ENCODE results near the gene USP13. TPM values are rescaled to one million over a fixed set of nuclear protein-coding genes. Genes with fewer than 3 reads are reported as not detected.

USP13 gene
- total and polyA plus RNA-seq, 2 donors from 2014 or later: 3.0 to 9.0 TPM

DNA sequence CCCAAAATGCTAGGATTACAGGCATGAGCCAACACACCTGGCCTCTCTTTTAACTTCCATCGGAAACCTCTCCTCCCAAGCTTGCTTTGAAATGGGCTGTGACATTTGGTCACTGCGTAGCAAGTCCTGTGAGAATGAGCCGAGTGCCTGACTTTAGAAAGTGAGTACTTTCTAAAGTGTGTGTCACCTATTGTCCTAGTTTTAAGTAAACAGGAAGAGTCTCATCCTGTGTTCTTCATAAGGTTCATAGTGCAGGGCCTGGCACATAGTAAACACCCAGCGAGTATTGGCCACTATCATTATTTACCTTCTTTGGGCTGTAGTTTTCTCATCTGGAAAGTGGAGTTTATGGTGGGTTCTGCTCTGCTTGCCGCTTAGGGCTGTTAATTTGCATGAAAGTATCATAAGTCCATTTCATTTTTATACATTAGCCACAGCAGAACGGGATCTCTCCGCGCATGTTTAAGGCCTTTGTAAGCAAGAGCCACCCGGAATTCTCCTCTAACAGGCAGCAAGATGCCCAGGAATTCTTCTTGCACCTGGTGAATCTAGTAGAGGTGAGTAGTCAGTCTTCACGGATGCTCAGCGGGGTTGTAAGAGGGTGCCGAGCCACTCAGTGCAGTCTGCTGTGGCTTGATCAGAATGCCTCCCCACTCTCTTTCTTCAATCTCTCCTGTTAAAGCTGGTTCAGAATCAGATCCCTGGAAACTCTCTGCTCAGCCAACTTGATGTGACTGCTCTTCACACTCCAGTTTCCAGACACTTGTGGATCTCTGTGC is 87.2 kb downstream of the USP13 start:
- no peaks in the 10 kb centered on the region for H3K4me1 ChIP-seq (ENCODE audit: control insufficient read depth in 2 of 3, insufficient read depth in 2 of 3, low read depth in 1 of 3, low read length in 3 of 3)
- H3K27me3 ChIP-seq (ENCODE audit: control insufficient read depth, insufficient read depth, low read length): no peaks in the 10 kb centered on the region
- FAIRE-seq (no peak), DNase-seq (peak in 1 of 5 donors; percentile 3)
- peaks cover 0 to 13% (median 0%) of the 10 kb centered on the region in 3 donors for H3K36me3 ChIP-seq (ENCODE audit: control insufficient read depth in 2 of 3, insufficient read depth in 3 of 3, low read length in 3 of 3)
- H3K9ac ChIP-seq (ENCODE audit: low read length in 3 of 3): no peak overlapping the region
- H3K9me3 ChIP-seq (ENCODE audit: control insufficient read depth in 2 of 3, insufficient read depth in 1 of 3, low read length in 3 of 3): no peaks in the 10 kb centered on the region
- intact Hi-C loops (cut with DNase I): no loop called here
- TF ChIP-seq, protein P1, sequence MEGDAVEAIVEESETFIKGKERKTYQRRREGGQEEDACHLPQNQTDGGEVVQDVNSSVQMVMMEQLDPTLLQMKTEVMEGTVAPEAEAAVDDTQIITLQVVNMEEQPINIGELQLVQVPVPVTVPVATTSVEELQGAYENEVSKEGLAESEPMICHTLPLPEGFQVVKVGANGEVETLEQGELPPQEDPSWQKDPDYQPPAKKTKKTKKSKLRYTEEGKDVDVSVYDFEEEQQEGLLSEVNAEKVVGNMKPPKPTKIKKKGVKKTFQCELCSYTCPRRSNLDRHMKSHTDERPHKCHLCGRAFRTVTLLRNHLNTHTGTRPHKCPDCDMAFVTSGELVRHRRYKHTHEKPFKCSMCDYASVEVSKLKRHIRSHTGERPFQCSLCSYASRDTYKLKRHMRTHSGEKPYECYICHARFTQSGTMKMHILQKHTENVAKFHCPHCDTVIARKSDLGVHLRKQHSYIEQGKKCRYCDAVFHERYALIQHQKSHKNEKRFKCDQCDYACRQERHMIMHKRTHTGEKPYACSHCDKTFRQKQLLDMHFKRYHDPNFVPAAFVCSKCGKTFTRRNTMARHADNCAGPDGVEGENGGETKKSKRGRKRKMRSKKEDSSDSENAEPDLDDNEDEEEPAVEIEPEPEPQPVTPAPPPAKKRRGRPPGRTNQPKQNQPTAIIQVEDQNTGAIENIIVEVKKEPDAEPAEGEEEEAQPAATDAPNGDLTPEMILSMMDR (IDR thresholded peaks at IDR 0.05; ENCODE audit: borderline replicate concordance, extremely low read depth, insufficient read depth): no peak
- peak overlapping the region in 1 of 3 donors; percentile 31 for H3K4me3 ChIP-seq (ENCODE audit: low read length in 3 of 3)
- peak overlapping the region; percentile 41 to 56 for H3K27ac ChIP-seq (ENCODE audit: low read depth in 2 of 2, low read length in 2 of 2)

DNA sequence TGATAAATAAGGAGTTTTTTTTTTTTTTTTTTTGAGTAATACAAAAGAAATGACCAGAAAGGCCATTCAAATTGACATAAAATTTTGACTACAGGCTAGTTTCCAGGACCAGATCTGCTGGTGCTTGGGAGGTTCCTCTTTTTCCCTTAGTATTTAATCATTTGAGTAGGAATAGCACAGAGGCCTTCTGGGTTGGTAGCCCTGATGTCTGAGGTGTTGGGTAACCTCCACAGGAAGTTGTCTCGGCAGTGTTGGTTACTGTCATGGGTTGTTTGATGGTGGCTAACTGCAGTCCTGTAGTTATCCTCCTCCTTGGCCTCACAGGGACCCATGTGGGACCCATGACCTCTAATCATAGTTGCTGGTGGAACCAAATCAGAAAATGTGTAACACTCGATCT is 91.1 kb downstream of the USP13 start:
- TF ChIP-seq, protein P1 (IDR thresholded peaks at IDR 0.05; ENCODE audit: borderline replicate concordance, extremely low read depth, insufficient read depth): no peak
- intact Hi-C loops (cut with DNase I): no loop called here
- Histone ChIP-seq H3K27ac (ENCODE audit: low read depth in 2 of 2, low read length in 2 of 2) (no peak overlapping the region), H3K36me3 (ENCODE audit: control insufficient read depth in 2 of 3, insufficient read depth in 3 of 3, low read length in 3 of 3) (peaks cover 0 to 13% (median 0%) of the 10 kb centered on the region in 3 donors), H3K4me3 (ENCODE audit: low read length in 3 of 3) (no peak overlapping the region), H3K9me3 (ENCODE audit: control insufficient read depth in 2 of 3, insufficient read depth in 1 of 3, low read length in 3 of 3) (no peaks in the 10 kb centered on the region), H3K27me3 (ENCODE audit: control insufficient read depth, insufficient read depth, low read length) (no peaks in the 10 kb centered on the region), H3K4me1 (ENCODE audit: control insufficient read depth in 2 of 3, insufficient read depth in 2 of 3, low read depth in 1 of 3, low read length in 3 of 3) (no peaks in the 10 kb centered on the region), H3K9ac (ENCODE audit: low read length in 3 of 3) (no peak overlapping the region)
- FAIRE-seq (no peak), DNase-seq (no peak)

DNA sequence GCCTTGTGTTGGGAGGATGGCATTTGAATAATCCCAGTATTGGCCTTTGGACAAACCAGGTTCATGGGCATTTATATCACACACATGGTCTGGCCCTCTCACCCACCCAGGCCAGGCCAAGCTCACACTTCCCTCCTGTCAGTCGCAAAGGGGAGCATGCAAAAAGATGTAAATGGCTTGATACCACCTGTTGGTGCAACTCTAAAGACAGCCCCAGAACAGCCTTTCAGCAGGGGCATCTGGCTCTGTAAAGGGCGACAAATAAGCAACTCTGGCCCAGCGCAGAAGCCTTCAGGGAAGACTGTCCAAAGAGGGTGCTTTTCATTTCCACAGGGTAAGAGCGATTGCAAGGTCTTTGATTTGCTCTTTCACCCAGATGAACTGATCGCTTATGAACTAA is 91.8 kb downstream of the USP13 start:
- FAIRE-seq (no peak), DNase-seq (no peak)
- H3K27ac ChIP-seq (ENCODE audit: low read depth in 2 of 2, low read length in 2 of 2): no peak overlapping the region
- H3K9me3 ChIP-seq (ENCODE audit: control insufficient read depth in 2 of 3, insufficient read depth in 1 of 3, low read length in 3 of 3): no peaks in the 10 kb centered on the region
- no peaks in the 10 kb centered on the region for H3K27me3 ChIP-seq (ENCODE audit: control insufficient read depth, insufficient read depth, low read length)
- intact Hi-C loops (cut with DNase I): no loop called here
- peaks cover 0 to 13% (median 0%) of the 10 kb centered on the region in 3 donors for H3K36me3 ChIP-seq (ENCODE audit: control insufficient read depth in 2 of 3, insufficient read depth in 3 of 3, low read length in 3 of 3)
- H3K4me3 ChIP-seq (ENCODE audit: low read length in 3 of 3): no peak overlapping the region
- H3K4me1 ChIP-seq (ENCODE audit: control insufficient read depth in 2 of 3, insufficient read depth in 2 of 3, low read depth in 1 of 3, low read length in 3 of 3): no peaks in the 10 kb centered on the region
- no peak overlapping the region for H3K9ac ChIP-seq (ENCODE audit: low read length in 3 of 3)
- TF ChIP-seq, protein P1 (IDR thresholded peaks at IDR 0.05; ENCODE audit: borderline replicate concordance, extremely low read depth, insufficient read depth): no peak
